HT-29 (cell line): ENCODE results near the gene SMIM10L2A. TPM values are rescaled to one million over a fixed set of nuclear protein-coding genes. Genes with fewer than 3 reads are reported as not detected.
"Not testable (repeated sequence)": the region's sequence is repeated elsewhere in the genome, so short reads cannot be mapped to it uniquely, and the experiment has no call there.

Experiments used
- DNase-seq: peaks from one replicate; pipeline ENCODE4 v3.0.0-alpha.2; 2015; ENCODE audit warnings: low spot score
- total RNA-seq: library from RNA; depleted of rRNA; stranded (reverse); fragments of >200 nt; shearing (Covaris generic); gene quantifications from 2 replicates; pipeline ENCODE4 v1.2.3, GENCODE V29; 2014

The SMIM10L2A gene
- total RNA-seq, 1 experiment from 2014 or later, result 0.03 TPM

DNA sequence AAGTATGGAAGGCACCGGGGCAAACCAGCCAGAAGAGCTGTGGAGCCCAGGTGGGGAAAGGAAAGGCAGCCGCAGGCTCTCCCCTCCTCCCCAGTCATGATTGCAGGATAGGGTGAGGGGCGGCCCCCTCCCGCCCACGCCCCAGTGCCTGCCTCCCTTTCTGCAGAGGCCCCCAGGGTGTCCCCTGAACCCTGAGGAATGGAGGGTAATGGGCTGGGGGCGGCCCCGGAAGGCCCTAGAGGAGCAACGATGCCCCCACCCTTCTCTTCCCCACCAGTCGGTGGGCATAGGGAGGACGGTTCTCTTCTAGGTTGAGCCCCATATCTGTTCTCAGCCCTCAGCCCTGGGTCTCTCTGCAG is 1.0 kb downstream of the SMIM10L2A start:
- DNase-seq, result not testable (repeated sequence)

GRCh38 chrX:135423173-135423864 is 1.6 kb downstream of the SMIM10L2A start:
- DNase-seq, result not testable (repeated sequence)

DNA sequence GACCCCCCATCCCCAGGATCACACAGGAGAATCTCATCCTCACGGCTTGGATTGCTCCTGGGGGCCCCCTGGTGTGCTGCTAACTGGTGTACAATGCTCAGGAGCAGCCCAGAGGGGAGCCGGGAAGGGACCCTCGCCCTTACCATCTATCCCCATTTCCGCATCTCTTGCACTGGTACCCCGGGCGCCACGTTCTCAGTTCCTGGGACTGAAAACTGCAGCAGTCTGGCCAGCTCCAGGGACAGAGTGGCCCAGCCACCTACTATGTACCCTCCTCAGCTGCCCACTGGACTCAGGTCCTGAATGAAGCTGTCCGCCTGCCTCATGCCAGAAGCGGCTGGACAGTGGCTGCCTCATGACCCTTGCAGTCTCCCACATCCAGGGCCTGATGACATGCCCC is 2.7 kb downstream of the SMIM10L2A start:
- DNase-seq, result no peak

DNA sequence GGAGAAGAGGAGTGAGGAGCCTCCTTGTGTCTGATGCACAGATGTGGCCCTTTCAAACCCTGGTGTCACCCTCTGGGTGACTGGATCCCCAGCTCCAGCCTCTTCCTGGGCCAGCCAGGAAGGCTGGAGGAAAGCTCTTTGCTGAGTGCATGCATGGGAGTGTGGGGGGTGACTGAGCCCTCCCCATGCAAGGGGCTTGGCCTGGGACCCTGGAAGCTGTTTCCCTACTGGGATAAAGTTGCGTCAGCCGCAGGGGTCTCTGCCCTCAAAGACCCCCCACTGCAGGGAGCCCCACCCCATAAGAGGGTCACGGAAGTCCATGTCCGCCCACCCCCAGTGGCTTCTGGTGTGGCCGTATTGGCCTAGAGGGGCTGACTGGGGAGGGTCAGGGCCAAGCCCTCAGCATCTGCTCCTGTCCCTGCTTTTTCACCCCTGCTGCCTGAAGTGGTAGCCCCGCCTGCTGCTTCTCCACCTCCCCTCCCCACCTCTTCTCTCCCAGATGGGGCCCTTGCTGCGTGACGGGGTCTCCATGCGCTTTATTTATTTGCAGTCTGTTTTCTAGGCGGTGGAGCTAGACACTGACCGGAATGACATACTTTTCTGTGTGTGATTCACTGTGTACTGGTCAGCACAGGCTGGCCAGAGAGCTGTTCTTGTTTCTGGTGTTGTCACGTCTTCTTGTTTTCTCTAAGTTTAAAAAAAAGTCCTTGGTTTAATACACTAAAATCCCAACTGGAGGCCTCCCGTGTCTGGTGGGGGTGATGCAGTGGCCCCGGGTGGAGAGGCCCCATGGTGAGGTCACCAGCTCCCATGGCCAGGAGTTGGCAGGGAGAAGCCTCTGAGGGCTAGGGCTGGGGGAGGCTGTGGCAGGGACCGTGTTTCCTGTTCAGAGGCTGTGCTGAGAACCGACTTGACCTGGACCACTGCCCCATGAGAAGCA is 3.6 kb downstream of the SMIM10L2A start:
- DNase-seq, result no peak

DNA sequence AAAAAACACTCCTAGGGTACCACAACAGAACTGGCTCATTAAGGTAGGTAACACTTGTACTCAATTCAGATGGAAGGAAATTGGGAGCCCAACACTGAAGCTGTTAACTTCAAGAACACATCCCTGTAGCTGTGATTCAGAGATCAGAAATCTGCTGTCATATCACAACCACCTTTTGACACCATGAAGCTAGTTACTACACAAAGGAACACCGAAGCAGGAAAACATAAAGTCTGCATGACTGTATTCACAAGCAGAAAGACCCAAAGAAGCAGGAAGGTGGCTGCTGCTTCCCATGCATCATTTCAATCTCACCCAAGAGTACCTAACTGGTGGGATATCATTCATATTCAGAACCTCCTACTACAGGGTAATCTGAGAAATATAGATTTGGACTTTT is 7.7 kb downstream of the SMIM10L2A start:
- no peak for DNase-seq

- no peak for DNase-seq
Measured at GRCh38 chrX:135431886-135432285, 10.1 kb downstream of the SMIM10L2A start.

GRCh38 chrX:135432453-135432852 is 10.7 kb downstream of the SMIM10L2A start:
- DNase-seq, result no peak

DNA sequence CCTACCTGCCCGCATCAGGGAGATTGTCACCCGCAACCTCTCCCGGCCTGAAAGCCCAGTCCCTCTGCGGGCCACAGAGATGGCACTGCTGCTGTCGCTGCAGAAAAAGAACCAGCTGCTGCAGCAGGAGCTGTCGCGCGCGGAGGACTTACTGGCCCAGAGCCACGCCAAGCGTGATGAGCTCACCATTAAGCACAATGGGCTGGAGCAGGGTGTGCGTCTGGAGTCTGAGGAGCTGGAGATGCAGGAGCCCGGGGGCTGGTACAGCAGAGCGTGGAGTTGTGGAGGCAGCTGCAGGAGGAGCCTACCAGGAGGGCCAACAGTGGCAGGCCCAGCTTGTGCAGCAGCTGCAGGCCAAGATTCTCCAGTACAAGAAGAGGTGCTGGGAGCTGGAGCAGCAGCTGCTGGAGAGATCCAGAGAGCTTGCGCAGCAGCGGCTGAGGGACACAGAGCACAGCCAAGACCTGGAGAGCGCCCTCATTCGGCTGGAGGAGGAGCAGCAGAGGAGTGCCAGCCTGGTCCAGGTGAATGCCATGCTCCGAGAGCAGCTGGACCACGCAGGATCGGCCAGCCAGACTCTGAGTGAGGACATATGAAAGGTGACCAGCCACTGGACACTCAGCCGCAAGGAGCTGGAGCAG is 11.3 kb downstream of the SMIM10L2A start:
- no peak for DNase-seq

GRCh38 chrX:135433531-135434257 is 11.9 kb downstream of the SMIM10L2A start:
- DNase-seq, result no peak

DNA sequence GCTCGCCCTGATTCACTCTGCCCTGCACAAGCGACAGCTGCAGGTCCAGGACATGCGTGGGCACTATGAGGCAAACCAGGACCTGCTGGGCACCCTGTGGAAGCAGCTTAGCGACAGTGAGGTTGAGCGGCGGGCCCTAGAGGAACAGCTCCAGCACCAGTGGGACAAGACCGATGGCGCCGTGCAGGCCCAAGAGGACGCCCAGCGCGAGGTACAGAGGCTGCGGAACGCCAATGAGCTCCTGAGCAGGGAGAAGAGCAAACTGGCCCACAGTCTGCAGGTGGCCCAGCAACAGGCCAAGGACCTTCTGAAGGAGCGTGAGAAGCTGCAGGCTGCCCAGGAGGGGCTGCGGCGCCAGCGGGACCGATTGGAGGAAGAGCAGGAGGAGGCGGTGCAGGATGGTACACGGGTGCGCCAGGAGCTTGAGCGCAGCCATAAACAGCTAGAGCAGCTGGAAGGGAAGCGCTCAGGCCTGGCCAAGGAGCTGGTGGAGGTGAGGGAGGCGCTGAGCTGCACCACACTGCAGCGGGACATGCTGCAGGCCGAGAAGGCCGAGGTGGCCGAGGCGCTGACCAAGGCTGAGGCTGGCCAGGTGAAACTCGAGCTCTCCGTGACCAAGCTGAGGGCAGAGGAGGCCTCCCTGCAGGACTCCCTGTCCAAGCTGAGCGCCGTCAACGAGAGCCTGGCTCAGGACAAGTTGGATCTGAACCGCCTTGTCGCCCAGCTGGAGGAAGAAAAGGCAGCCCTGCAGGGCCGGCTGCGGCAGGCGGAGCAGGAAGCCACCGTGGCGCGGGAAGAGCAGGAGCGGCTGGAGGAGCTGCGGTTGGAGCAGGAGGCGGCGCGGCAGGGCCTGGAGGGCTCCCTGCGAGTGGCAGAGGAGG is 12.8 kb downstream of the SMIM10L2A start:
- DNase-seq, result no peak

- DNase-seq, result no peak
Measured at GRCh38 chrX:135435139-135435922, 13.6 kb downstream of the SMIM10L2A start.

GRCh38 chrX:135435933-135436332 is 14.2 kb downstream of the SMIM10L2A start:
- DNase-seq, result no peak

DNA sequence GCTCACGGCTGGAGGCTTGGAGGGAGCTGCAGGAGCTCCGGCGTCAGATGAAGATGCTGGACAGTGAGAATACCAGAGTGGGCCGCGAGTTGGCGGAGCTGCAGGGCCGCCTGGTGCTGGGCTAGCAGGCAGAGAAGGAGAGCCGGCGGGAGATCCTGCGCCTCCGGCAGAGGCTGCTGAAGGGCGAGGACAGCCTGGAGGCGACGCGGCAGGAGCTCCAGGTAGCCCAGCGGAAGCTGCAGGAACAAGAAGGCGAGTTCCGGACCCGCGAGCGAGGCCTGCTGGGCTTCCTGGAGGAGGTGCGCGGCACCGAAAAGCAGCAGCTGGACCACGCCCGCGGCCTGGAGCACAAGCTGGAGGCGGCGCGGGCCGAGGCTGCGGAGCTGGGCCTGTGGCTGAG is 14.7 kb downstream of the SMIM10L2A start:
- DNase-seq, result no peak

GRCh38 chrX:135436966-135437866 is 15.5 kb downstream of the SMIM10L2A start:
- no peak for DNase-seq

GRCh38 chrX:135437867-135438733 is 16.4 kb downstream of the SMIM10L2A start:
- peak; percentile 50 for DNase-seq

- DNase-seq, result no peak
Measured at GRCh38 chrX:135438734-135439043, 16.9 kb downstream of the SMIM10L2A start.

GRCh38 chrX:135449637-135450550 is 28.1 kb downstream of the SMIM10L2A start:
- DNase-seq, result no peak
